DMS 273 (cell line): ENCODE data around the gene DIAPH1.
"Not testable (repeated sequence)": the region's sequence is repeated elsewhere in the genome, so short reads cannot be mapped to it uniquely, and the experiment has no call there.

Source experiments
- DNase-seq: peaks from one replicate; lab custom pipeline; 2025; ENCODE audit not compliant: unreplicated experiment; lab: John Stamatoyannopoulos, UW

The DIAPH1 gene

DNA sequence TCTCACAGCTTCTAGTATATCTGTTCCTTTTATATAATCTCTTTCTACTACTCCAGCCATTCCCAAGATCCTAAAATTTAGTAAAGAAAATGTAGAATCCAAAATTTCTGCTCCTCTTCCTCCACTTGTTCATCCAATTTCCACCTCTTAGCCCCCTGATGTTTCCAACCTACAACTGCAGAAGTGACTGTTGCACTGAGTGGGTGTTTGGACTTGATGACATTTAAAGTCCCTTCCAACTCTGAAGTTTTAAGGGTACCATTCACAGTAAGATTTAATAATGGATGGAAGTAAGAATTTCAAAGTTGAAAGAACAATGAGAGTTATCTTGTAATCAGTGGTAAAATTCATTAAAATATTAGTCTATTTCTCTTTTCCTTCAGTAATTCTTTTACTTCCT, 5.5 kb downstream of the DIAPH1 start:
- DNase-seq, result no peak

DNA sequence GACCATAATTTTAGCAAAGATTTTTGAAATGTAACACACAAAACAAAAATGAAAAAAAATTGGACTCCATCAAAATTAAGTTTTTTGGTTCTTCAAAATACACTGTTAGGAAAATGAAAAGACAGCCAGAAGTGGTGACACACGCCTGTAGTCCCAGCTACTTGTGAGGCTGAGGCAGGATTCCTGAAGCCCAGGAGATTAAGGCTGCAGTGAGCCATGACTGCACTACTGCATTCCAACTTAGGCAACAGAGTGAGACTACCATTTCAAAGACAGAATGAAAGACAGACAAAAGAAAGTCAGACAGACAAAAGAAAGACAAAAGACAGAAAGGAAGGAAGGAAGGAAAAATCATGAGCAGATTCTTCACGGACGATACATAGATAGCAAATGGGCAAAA, 7.5 kb downstream of the DIAPH1 start:
- DNase-seq, result no peak

DNA sequence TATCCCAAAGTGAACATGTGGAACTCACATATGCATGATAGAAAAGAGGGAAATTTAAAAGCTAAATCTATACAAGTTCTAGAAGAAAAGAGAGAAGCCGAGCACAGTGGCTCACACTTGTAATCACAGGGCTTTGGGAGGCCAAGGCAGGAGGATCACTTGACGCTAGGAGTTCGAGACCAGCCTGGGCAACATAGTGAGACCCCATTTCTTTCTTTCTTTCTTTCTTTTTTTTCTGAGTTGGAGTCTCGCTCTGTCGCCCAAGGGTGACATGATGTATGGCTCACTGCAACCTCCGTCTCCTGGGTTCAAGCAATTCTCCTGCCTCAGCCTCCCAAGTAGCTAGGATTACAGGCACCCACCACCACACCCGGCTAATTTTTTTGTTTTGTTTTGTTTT, 8.9 kb downstream of the DIAPH1 start:
- DNase-seq, result not testable (repeated sequence)

DNA sequence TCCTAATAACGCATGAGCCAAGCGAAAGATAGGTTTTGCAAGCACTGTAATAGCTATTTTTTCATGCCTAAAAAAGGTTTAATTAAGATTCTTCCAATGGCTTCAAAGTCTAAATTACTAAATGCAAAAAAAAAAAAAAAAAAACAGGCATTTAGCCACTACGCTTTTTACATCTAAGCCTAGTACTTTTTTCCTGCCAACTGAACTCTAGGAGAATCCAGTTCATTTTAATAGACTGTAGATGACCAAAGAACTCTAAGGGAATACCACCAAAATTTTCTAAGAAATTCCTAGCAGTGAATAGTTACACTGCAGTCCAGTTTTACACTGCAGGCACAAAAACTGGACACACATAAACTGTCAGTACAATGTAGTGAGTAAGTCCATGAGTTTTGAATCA, 9.8 kb downstream of the DIAPH1 start:
- no peak for DNase-seq

DNA sequence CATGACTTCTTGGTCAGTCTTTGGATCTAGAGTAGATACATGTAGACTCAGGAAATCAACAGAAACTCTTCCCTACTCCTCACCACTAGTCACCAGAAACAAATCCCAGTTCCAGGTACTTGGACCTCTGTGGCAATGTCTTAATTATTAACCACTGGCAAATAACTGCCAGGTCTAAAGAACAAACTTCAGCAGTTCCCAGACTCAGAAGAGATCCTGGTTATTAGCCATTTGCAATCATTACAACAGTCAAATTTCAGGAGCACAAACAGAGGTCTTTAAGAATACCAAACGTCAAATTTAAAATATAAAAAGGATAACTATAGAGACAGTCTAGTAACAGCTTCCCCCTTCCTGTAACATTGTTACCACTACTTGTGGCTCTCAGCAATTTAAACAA, 10.2 kb downstream of the DIAPH1 start:
- DNase-seq, result no peak

DNA sequence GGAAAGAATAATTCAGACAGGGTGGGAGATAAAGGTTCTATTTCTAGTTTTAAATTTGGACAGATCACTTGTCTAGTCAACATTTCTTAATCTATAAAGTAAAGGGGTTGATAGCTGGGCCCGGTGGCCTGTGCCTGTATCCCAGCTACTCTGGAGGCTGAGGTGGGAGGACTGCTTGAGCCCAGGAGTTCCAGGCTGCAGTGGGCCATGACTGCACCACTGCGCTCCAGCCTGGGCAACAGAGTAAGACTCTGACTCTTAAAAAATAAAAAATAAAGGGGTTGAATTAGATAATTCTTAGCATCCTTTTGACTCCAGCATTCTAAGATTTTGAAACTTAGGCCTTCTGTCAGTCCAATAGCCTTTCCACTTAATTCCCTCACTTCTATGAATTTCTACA, 10.8 kb downstream of the DIAPH1 start:
- DNase-seq, result no peak

DNA sequence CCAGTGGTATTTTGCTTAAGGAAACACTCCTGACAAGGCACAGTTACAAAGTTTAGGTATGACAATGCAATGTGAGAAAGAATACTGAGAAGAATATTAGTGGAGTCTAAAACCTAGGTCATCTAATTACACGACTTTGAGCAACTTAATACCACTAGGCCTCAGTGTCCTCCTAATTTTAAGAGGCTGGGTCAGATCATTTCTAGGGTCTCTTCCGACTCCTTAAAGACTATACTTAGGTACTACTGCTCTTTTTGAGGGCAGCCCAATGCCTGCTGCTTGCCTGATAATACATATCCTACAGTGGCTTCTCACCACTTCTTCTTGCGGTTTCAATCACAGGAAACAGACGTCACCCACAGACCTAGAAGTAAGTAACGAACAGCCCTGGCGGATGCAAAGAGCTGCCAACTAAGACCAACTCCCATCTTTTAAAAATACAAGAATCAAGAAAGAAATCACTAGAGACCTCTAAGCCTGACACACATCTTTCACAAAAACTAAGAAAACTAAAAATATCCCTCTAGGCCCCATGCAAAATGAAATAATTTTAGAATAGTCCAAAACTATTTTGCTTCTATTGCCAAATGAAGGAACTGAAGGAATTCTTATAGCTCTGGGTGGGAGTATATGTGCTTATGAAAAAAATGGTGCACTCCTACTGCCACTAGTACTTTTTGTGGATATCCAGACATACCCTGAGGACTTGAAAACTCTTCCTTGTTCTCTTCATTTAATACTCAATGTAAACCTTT, 13.1 kb downstream of the DIAPH1 start:
- DNase-seq, result no peak

DNA sequence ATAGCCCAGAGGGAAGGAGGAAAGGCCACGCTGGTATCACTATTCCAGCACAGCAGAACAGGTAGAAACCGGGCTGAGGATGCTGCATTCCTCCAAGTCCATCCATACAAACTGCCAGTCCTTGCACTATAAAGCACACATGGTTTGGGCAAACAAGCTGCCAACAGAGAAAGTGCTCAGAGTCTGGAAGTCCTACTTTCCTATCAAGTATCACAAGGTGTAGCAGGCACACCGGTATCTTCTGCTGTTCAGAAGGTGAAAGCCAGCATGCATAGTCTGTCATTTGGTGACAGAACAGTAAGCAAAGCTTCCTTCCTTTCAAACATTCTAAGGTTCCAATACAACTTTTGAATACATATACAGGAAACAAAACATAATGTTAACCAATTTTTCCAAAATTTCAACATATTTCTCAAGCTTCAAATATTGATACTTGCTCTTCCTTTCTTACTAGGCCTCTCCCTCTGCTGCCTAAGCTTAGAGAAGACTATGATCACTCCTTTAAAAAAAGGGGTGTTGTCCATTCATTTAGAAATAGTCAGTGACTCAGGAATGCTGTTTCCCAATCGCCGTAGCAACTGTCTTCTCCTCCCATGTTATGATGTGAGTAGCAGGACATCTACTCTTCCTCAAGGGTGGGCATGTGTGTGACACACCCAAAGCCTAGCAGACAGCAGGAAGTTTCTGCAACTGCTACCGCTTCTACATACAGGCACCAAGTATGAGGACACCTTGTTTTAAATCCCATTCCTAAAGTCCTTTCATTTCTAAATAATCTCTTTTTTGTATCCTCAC, 14.7 kb downstream of the DIAPH1 start:
- DNase-seq, result peak; percentile 11

DNA sequence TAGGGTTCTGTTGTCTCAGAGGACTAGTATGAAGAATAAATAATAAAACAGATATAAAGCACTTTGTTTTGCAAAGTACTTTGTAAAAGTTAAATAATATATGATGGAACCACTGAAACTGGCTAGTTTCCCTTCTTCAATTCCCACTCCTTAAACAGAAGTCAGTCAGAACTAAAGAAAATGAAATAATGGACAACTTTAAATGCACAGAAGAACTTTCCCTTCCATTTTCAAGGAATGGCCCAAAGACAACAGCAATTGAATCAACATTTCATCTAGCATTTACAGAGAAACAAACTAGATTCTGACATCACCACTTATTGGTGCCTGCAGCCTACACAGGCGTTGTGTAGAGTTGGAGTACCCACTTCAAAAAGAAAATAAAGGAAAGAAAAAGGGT, 16.2 kb downstream of the DIAPH1 start:
- no peak for DNase-seq

DNA sequence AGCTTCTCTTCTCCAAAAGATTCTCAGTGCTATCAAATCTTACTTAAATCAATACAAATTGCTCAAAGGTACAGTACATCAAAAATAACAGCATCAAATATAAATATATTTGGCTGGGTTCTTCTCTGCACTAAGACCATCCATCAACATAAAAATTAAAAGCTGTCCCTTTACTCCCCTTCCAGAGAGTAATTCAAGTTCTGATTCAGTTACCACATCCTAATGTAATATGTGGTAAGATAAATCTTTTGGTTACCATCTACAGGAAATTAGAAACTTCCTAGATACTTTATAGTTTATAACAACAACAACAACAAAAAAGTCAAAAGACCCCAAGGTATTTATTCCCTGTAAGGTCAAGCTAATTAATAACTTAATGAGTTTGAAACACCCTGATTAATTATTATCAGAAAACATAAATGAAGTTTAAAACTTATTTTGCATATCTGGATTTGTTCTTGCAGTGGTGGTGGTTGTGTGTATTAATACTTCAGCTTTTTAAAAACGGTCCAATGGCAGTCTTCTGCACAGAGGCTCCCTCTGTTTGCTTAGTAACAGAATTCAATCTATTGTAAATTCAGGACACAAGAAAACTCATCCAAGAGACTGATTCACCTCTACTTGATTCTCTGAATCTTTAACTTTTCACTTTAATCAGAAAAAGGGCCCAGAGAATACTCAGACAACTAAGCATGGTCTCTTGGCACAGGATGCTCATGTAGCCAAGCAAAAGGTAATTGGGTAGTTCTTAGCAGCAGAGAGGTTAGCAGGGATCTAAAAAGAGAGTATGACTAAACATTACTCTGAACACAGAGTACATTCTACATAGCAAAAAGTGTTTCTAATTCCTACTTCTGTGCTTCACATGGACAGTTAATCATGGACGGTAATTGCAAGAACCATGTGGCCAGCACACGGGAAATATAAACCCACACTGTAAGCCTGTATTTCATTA, 20.1 kb downstream of the DIAPH1 start:
- DNase-seq, result peak; percentile 20

DNA sequence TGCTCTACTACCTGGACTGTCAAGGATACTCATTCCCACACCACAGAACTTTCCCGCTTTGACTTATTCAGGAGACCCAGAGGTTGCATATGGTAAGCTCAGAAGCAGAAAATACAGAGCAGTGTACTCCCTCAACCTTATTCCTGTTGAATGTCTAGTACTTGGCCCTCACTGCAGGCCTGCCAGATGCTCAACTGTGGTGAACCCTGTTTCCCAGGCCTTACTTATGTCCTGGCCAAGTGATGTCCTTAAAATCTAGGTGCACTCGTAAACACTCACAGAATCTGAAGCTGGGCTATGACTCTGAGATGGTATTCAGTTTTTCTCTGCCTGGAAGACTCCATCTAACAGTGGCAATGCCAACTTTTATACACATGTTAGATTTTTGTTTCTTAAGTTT, 21.0 kb downstream of the DIAPH1 start:
- DNase-seq, result peak; percentile 86

DNA sequence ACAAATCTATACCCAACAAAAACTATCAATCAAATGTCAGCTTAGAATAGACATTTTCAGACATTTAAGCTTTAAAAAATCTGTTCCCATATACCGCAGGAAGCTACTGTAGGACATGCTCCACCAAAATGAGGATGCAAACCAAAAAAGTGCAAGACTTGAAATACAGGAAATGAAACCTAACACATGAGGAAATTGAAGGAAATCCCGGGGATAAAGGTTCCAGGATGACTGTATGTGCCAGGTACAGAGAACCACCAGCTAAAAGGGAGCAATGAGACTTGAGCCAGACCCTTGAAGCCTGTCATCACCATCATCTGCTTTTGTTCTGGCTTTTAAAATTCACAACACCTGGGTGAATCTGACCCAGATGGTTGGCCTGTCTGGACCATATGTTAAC, 21.4 kb downstream of the DIAPH1 start:
- DNase-seq, result no peak

DNA sequence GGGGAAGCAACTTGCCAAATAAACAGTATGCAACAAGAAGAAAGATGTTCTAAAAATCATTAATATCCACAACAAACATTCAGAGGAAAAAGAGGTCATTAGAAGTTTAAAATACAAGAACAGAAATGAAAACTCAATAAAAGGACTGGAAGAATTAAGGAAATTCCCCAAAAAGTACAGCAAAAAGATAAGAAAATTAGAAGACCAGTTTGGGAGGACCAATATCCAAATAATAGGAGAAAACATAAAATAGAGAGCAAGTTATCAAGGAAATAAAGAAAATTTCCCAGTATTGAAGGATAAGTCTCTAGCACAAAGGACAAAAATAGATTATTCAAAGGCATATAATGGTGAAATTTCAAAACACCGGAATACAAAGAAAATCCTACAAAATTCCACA, 21.9 kb downstream of the DIAPH1 start:
- DNase-seq, result no peak

DNA sequence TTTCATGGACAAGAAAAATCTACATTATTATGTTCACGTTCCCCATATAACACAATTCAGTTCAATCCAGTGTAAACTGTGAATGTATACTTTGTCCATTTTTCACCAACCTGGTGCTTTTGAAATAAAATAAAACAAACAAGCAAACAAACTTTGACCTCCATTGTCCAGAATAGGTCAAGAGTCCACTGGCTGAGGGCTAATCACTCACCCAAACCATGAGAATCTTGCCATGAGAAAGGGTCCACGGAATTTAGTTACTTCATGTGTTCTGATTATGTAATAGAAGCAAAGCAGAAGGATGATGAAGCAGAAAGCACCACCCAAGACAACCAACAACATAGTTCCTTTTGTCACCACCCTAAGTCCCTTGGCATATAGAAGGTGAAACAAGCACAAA, 28.7 kb downstream of the DIAPH1 start:
- no peak for DNase-seq

DNA sequence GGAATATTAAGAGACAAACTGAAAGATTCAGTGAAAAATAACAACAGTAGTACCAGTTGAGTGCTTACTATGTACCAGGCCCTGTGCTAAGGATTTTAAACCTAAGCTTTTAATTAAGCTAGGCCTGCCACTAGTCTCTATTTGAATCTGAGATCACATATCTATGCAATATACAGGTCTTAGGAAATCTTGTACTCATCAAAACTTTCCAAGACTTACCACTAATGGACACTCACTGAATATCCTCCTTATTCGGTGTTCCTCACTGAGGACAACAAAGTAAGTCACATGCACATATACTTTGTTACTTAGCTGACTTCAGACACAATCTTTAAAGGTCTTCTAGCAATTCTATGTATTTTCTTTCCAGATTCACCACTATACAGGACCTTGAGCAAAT, 32.6 kb downstream of the DIAPH1 start:
- DNase-seq, result no peak

DNA sequence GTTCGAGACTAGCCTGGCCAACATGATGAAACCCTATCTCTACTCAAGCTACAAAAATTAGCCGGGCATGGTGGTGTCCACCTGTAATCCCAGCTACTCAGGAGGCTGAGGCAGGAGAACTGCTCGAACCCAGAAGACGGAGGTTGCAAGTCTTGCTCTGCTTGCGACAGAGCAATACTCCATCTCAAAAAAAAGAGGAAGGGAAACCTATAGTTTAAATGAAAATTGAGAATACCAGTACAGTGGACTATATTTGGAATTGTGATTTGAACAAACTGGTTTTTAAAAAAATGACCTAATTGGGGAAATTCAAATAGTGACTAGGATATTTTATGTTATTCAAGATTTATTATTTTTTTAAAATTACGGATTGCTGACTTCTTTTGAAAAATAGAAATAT, 33.2 kb downstream of the DIAPH1 start:
- no peak for DNase-seq

DNA sequence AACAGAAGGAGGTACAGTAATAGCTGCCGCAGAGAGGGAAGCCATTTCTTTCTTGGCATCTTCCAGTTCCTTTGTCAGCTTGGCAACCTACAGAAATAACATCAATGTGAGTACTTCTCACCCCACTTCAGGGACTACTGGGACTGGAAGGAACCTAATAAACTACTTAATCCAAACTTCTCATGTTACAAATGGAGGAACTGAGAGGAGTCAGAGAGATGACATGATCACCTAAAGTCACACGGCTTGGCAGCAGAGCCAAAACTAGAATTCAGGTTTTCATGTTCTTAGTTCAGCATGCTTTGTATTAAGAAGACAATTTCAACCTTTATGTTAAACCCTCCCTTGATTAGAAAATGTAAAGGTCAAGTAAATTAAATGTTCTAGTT, 44.7 kb downstream of the DIAPH1 start:
- DNase-seq, result no peak

DNA sequence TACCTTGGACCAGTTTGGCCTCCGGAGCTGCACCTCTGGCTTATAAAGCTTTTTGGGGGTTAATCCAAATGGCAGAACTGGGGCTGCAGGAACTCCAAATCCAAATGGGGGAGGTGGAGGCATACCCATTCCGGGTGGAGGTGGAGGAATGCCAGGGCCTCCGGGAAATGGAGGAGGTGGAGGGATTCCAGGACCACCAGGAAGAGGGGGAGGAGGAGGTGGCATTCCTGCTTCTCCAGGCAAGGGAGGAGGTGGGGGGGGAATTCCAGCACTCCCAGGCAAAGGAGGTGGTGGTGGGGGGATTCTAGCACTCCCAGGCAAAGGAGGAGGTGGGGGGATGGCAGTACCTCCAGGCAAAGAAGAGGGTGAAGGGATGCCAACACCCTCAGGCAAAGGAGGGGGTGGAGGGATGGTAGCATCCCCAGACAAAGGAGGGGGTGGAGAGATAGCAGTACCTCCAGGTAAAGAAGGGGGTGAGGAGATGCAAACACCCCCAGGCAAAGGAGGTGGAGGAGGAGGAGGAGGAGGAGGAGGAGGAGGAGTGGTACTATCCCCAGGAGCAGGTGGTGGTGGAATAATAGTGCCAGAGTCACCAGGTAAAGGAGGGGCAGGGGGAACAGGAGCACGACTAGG, 45.2 kb downstream of the DIAPH1 start:
- DNase-seq, result no peak

DNA sequence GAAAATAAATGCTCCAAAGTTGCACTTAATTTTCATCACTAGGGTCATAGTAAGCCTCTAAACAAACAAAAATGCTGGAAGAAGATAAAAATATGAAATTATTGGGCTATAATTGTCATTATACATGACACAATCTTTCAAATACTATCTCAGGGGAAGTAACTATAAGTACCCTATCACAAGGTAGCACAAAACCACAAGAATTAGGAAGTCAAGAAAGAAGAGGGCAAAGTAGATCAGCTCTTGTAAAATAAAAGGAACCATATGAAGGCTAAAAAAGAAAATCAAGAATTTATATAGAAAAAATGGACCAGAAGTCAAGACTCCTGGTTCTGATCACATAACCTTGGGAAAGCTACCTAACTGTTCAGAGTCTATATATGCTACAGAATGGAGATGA, 48.1 kb downstream of the DIAPH1 start:
- no peak for DNase-seq

DNA sequence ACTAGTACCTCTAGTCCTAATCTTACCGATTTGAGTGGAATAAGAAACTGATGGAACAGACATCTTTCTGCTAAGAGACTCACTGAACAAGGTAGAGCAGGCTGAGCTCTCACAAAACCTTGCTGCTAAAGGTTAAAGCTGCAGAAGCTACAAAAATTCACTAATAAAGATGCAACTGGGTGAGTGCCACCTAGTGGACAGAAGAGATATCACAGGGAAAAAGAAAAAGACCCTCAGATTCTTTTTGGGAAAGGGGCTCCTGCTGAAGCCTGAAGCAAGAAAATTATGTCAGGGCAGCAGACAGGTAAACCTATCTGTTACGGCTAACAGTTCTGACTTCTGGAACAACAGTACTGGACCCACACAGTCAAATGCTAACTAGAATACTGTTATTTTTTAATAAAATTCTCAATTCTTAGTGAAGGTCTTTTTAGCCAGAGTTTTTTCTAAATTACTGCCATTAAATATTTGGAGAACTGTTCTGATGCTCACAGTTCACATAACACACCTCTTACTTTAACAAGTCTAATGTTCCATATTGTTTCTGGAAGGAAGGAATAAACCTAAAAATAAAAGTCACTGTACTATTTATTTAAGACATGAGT, 51.2 kb downstream of the DIAPH1 start:
- DNase-seq, result peak; percentile 47
